Measurements from ENCODE around the gene COL24A1.
"Not testable (repeated sequence)": the region's sequence is repeated elsewhere in the genome, so short reads cannot be mapped to it uniquely, and the experiment has no call there.

Gene COL24A1

GRCh38 chr1:85822696-85823095, 333.9 kb downstream of the COL24A1 start:
- DNase-seq (ENCODE audit: low read depth in 3 of 3, low spot score in 1 of 3): no peak

GRCh38 chr1:85818371-85818770, 338.2 kb downstream of the COL24A1 start:
- DNase-seq (ENCODE audit: low read depth in 3 of 3, low spot score in 1 of 3): no peak

DNA sequence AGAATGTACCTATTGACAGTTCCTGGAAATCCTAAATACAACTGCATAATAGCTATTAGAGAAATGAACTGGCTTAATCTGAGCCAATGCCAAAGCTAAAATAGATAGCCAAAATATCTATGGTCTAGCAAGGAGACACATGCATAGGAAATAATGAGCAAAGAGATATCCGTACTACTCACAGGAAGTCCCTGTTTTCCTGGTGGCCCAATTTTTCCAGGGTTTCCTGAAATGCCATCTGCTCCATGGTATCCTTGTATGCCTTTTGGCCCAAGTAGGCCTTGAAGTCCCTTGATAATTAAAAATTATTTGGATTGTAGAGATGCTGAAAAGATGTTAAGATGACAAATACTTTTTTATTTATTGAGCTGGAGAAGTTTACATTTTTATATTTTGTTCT, 340.0 kb downstream of the COL24A1 start:
- DNase-seq (ENCODE audit: low read depth in 3 of 3, low spot score in 1 of 3): no peak

- DNase-seq (ENCODE audit: low read depth in 3 of 3, low spot score in 1 of 3): no peak
Observed at GRCh38 chr1:85815906-85816305, 340.7 kb downstream of the COL24A1 start.

GRCh38 chr1:85806236-85806965, 350.2 kb downstream of the COL24A1 start:
- DNase-seq (ENCODE audit: low read depth in 3 of 3, low spot score in 1 of 3): no peak

GRCh38 chr1:85801520-85801919, 355.1 kb downstream of the COL24A1 start:
- no peak for DNase-seq (ENCODE audit: low read depth in 3 of 3, low spot score in 1 of 3)

DNA sequence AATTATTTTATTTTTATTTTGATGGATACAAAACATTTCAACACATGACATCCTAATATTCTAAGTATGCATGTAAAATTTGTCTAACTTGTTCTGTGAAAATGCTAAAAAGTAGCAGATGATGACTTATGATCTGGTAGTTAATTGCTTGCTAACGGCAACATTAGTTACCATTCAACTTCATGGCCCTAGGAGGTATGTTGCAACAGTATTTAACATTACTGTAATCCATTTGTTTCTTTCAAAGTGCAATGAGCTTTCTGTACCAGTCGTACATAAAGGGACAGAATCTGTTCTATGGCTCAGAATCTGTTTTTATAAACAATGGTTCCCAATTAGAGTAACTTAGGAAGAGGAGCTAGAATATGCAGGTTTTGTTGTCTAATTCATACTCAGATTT, 356.8 kb downstream of the COL24A1 start:
- no peak for DNase-seq (ENCODE audit: low read depth in 3 of 3, low spot score in 1 of 3)

DNA sequence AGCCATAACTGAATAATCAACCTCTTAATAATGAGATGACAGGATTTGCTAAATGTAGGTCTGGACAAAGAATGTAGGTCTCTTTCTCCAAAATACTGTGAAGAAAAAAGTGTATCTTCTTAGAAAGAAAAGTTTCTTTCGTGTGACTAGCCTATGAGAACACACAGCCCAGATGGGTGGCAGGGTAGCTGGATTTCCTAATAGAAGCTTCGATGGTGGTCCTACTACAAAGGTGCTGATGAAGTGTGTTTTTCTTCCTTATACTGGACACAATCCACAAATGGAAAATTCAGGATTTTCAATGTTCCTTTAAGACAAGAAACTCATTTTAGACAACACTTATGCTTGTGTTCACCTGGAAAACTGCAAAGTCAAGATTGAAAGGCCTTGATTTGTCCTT, 358.2 kb downstream of the COL24A1 start:
- DNase-seq (ENCODE audit: low read depth in 3 of 3, low spot score in 1 of 3): no peak

- DNase-seq (ENCODE audit: low read depth in 3 of 3, low spot score in 1 of 3): not testable (repeated sequence)
Observed at GRCh38 chr1:85777021-85777420, 379.6 kb downstream of the COL24A1 start.

GRCh38 chr1:85762804-85763203, 393.8 kb downstream of the COL24A1 start:
- DNase-seq (ENCODE audit: low read depth in 3 of 3, low spot score in 1 of 3): no peak

- DNase-seq (ENCODE audit: low read depth in 3 of 3, low spot score in 1 of 3): no peak
Observed at GRCh38 chr1:85756864-85757263, 399.7 kb downstream of the COL24A1 start.

- DNase-seq (ENCODE audit: low read depth in 3 of 3, low spot score in 1 of 3): no peak
Observed at GRCh38 chr1:85748120-85748519, 408.5 kb downstream of the COL24A1 start.

DNA sequence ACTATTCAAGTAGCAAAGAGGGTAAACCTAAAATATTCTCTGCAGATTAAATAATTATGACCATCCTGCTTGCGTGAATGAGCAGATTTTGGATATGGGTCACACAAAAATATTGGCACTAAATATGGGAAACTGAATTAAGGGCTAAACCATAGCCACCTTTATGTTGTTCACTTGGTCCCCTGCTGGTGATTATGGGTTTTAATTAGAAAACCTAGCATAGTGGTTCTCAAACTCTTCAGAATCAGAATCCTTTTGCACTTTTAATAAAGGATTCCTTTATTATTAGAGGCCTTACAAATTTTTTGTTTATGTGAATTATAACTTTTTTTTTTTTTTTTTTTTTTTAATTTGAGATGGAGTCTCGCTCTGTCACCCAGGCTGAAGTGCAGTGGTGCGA, 409.8 kb downstream of the COL24A1 start:
- DNase-seq (ENCODE audit: low read depth in 3 of 3, low spot score in 1 of 3): no peak

DNA sequence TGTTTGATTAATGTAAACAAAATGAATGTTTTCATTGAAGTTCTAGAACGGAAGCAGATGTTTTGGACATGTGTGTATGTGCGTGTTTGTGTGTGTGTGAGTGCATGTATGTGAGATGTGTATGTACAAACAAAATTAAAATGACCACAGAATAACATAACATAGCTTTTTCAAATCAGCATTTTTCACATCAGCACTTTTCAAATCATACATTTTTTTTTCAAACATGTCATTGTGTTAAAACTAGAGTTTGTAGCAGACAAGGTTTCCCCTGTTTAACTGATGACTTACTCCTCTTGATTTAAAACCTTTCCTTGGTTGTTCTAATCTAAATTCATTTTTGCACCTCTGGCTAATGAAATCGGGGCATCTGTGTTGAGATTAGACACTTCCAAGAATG, 412.8 kb downstream of the COL24A1 start:
- DNase-seq (ENCODE audit: low read depth in 3 of 3, low spot score in 1 of 3): no peak

GRCh38 chr1:85734931-85735330, 421.6 kb downstream of the COL24A1 start:
- no peak for DNase-seq (ENCODE audit: low read depth in 3 of 3, low spot score in 1 of 3)

DNA sequence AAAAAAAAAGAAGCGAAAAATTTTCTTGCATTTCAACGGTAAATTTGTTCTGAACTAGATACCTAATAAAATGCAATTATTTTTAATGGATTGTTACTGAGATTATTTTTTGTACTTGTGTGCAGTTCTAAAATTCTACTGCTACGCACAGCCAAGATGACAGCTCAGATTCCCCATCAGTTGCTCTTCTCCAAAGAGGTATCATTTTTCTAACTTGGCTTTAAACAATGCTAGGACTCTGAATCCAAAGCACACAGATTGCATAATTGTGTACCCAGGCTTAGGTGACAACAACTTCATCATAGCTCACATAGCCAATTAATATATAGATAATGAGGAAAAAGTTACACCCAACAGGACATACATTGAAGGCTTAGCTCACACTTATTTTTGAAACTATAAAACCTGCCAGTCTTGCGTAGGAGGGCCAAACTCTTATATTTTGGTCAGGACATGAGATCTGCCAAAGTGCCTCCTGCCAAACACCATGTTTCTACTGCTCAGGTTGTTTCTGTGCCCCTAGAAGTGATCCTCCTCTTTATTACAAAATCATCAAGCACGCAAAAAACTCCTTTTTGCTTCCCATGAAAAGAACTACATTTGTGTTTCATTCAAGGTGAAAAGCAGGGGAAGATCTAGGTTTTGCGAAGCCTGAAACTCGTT, 437.8 kb downstream of the COL24A1 start:
- no peak for DNase-seq (ENCODE audit: low read depth in 3 of 3, low spot score in 1 of 3)

DNA sequence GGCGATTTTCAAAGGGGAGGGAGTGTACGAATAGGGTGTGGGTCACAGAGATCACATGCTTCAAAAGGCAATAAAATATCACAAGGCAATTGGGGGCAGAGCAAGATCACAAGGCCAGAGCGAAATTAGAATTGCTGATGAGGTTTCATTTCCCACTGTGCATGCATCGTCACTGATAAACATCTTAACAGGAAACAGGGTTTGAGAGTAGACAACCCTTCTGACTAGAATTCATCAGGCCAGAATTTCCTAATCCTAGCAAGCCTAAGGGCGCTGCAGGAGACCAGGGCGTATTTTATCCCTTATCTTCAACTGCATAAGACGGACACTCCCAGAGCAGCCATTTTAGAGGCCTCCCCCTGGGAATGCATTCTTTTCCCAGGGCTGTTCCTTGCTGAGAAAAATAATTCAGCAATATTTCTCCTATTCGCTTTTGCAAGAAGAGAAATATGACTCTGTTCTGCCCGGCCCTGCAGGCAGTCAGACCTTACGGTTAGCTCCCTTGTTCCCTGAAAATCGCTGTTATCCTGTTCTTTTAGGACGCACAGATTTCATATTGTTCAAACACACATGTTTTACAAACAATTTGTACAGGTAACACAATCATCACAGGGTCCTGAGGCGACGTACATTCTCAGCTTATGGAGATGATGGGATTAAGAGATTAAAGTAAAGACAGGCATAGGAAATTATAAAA, 442.0 kb downstream of the COL24A1 start:
- DNase-seq (ENCODE audit: low read depth in 3 of 3, low spot score in 1 of 3): not testable (repeated sequence)

- DNase-seq (ENCODE audit: low read depth in 3 of 3, low spot score in 1 of 3): no peak
Observed at GRCh38 chr1:85708829-85709227, 447.7 kb downstream of the COL24A1 start.

DNA sequence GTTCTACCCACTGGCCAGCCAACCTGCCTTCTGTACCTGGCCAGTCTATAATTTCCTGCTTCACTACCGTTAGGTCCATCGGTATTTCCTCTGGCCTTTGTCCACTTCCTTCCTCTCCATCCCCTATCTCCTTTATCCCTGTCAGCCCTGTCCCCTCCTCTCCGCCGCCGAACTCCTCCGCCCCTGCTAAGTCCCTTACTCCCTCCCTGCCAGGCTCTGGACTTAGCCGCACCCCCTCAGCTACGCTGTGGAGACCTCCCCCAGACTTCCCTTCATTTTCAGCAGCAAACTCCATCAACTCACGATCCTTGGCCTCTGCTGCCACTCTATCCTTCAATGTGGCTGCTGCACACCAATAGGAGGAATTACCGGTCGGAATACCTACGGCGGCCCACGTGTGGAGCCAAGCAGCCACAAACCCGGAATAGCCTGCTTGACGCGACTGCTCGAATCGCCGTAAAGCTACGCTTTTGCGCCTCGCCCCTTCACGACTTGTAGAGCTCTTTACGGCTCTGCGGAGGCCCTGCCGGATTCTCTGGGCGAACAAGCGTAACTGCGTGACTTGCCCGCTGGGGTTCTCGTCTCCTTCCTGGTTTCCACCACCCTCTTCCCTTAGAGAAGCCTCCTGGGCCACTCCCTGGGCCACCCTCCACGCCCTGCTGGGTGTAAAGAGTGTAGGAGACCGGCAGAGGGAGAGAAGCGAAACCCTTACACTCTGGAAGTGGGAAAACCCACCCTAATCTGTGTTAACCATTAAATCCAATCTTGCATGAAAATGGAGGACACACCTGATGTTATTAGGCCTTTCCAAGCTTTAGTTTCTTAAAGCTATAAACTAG, 448.4 kb downstream of the COL24A1 start, which contains the start of gene ZNHIT6:
TSS of gene ZNHIT6 (minus strand) at position 444 of the 839 bp plus-strand sequence. CDS start at position 295, 149 bp downstream.
- peak; percentile 60 to 66 (median 64) for DNase-seq (ENCODE audit: low read depth in 3 of 3, low spot score in 1 of 3)

DNA sequence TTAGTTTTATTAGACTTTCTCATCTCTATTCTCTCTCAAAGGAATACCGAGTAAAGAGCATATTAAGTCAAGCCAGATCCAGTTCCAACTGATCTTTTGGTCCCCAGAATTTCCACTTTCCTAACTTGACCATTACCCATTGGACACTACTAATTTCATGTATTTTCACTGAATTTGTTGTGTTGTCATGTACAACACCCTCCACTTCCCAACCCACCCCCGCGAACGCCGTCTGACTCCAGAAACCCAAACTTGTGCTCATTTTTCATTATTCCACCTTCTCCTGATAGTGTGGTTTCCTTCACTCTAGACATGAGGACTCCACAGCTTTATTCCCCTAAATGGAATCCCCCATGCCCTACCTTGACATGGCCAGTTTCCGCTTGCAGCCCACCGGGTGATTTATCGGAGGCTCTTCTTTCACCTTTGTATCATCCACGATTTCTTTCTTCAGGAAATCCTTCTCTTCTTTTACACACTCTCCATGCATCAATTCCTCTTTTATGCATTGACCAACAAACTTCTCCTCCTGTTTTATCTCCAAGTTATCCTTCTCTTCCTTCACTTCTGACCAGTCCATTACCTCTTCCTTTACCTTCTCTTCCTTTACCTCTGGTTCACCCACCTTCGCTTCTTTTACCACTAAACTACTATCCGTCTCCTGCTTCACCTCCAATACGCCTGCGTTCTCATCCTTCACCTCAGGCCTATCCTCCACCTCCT, 449.1 kb downstream of the COL24A1 start:
- DNase-seq (ENCODE audit: low read depth in 3 of 3, low spot score in 1 of 3): no peak

GRCh38 chr1:85705940-85706339, 450.6 kb downstream of the COL24A1 start:
- no peak for DNase-seq (ENCODE audit: low read depth in 3 of 3, low spot score in 1 of 3)
